Tibial artery (tissue), 4 donors: ENCODE data around the gene NLGN4Y.
"Not testable (repeated sequence)": the region's sequence is repeated elsewhere in the genome, so short reads cannot be mapped to it uniquely, and the experiment has no call there.

Experiments used
- DNase-seq, 2 donors: peaks; one replicate each; pipeline ENCODE4 v3.0.0-alpha.2; 2019
- H3K27ac ChIP-seq, 2 donors: fragments of 200-600 bp; sonication (generic) in 1 of 2; 1 replicate in 1 of 2; 2 replicates in 1 of 2; pipeline ENCODE4 v1.5.1; 2018 to 2019; ENCODE audit warnings: mild to moderate bottlenecking in 1 of 2
- H3K27me3 ChIP-seq, 2 donors: fragments of 200-600 bp; sonication (generic) in 1 of 2; one replicate each; pipeline versions ENCODE4 v1.5.1 to v1.6.0; 2016 to 2019
- H3K36me3 ChIP-seq, 3 donors: fragments of 200-600 bp; sonication (generic) in 2 of 3; one replicate each; pipeline ENCODE4 v1.5.1; 2016 to 2019; ENCODE audit warnings: mild to moderate bottlenecking in 2 of 3
- H3K4me1 ChIP-seq, 4 donors: fragments of 200-600 bp; sonication (generic) in 2 of 4; 1 replicate in 3 of 4; 2 replicates in 1 of 4; pipeline ENCODE4 v1.5.1; 2016 to 2019
- H3K4me3 ChIP-seq, 2 donors: fragments of 200-600 bp; sonication (generic) in 1 of 2; 1 replicate in 1 of 2; 2 replicates in 1 of 2; pipeline ENCODE4 v1.5.1; 2018 to 2019; ENCODE audit warnings: mild to moderate bottlenecking in 2 of 2
- H3K9me3 ChIP-seq, 3 donors: fragments of 200-600 bp; sonication (generic) in 1 of 3; one replicate each; pipeline ENCODE4 v1.5.1; 2016 to 2019
- CTCF ChIP-seq, 2 experiments: fragments of 200-600 bp in 1 of 2; fragments of 450-650 bp in 1 of 2; IDR thresholded peaks; one replicate each; pipeline ENCODE4 v1.5.1; 2017 to 2019; ENCODE audit warnings: antibody characterized with exemption in 2 of 2, mild to moderate bottlenecking in 1 of 2, moderate library complexity in 1 of 2
- intact Hi-C: fragments of 100-400 bp; cut with DNase I; formaldehyde crosslinking; loops from one replicate; pipeline ENCODE4 v1.15.0; 2023; ENCODE audit warnings: low total_unique reads

The NLGN4Y gene

GRCh38 chrY:14834103-14835060, 310.1 kb downstream of the NLGN4Y start:
- DNase-seq, result no peak
- no peak for TF ChIP-seq CTCF (IDR thresholded peaks at IDR 0.05)
- no peaks in the 10 kb centered on the region for H3K27me3 ChIP-seq
- no peak overlapping the region for H3K4me3 ChIP-seq
- intact Hi-C loops, result no loop called here
- no peaks in the 10 kb centered on the region for H3K9me3 ChIP-seq
- no peaks in the 10 kb centered on the region for H3K36me3 ChIP-seq
- no peak overlapping the region for H3K27ac ChIP-seq
- no peaks in the 10 kb centered on the region for H3K4me1 ChIP-seq

GRCh38 chrY:14837466-14837865, 313.1 kb downstream of the NLGN4Y start:
- Histone ChIP-seq H3K27me3 (no peaks in the 10 kb centered on the region), H3K36me3 (no peaks in the 10 kb centered on the region), H3K4me3 (no peak overlapping the region), H3K9me3 (no peaks in the 10 kb centered on the region), H3K4me1 (no peaks in the 10 kb centered on the region), H3K27ac (no peak overlapping the region)
- intact Hi-C loops, result no loop called here
- DNase-seq, result no peak
- TF ChIP-seq CTCF (IDR thresholded peaks at IDR 0.05), result no peak

DNA sequence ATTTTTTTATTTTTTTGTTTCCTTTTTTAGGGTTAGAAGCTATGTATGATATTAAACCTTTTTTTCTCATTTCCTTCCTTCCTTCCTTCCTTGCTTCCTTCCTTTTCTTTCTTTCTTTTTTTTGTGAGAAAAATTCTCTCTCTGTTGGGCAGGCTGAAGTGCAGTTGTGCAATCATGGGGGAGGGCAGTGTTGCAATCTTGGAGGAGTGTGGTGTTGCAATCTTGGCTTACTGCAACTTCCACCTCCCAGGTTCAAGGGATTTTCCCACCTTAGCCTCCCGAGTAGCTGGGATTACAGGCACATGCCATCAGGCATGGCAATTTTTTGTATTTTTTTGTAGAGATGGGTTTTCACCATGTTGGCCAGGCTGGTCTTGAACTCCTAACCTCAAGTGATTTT, 326.4 kb downstream of the NLGN4Y start:
- Histone ChIP-seq H3K27me3 (no peaks in the 10 kb centered on the region), H3K9me3 (no peaks in the 10 kb centered on the region), H3K27ac (no peak overlapping the region), H3K4me1 (no peaks in the 10 kb centered on the region), H3K36me3 (no peaks in the 10 kb centered on the region), H3K4me3 (no peak overlapping the region)
- no peak for DNase-seq
- intact Hi-C loops, result no loop called here
- TF ChIP-seq CTCF (IDR thresholded peaks at IDR 0.05), result no peak

DNA sequence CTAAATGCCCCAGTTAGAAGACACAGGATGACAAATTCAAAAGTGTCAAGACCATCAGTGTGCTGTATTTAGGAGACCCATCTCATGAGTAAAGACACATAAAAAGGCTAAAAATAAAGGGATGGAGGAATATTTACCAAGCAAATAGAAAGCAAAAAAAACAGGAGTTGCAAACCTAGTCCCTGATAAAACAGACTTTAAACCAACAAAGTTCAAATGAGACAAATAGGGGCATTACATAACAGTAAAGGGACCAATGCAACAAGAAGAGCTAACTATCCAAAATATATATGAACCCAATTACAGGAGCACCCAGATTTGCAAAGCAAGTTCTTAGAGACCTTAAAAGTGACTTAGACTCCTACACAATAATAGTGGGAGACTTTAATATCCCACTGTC, 336.1 kb downstream of the NLGN4Y start:
- H3K27me3 ChIP-seq, result no peaks in the 10 kb centered on the region
- intact Hi-C loops, result no loop called here
- H3K4me3 ChIP-seq, result no peak overlapping the region
- no peaks in the 10 kb centered on the region for H3K36me3 ChIP-seq
- no peaks in the 10 kb centered on the region for H3K4me1 ChIP-seq
- no peak for DNase-seq
- H3K9me3 ChIP-seq, result no peaks in the 10 kb centered on the region
- TF ChIP-seq CTCF (IDR thresholded peaks at IDR 0.05), result no peak
- H3K27ac ChIP-seq, result no peak overlapping the region

DNA sequence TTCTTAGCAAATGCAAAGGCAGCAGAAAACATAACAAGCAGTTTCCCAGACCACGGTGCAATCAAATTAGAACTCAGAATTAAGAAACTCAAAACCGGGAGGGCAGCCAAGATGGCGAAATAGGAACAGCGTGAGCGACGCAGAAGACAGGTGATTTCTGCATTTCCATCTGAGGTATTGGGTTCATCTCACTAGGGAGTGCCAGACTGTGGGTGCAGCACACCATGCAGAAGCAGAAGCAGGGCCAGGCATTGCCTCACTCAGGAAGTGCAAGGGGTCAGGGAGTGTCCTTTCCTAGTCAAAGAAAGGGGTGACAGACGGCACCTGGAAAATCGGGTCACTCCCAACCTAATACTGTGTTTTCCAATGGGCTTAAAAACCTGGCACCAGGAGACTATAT, 336.7 kb downstream of the NLGN4Y start:
- H3K27ac ChIP-seq, H3K4me1 ChIP-seq, H3K27me3 ChIP-seq, intact Hi-C loops, H3K9me3 ChIP-seq, H3K36me3 ChIP-seq, H3K4me3 ChIP-seq, DNase-seq: not testable (repeated sequence)

- no peaks in the 10 kb centered on the region for H3K4me1 ChIP-seq
- no peak overlapping the region for H3K4me3 ChIP-seq
- H3K9me3 ChIP-seq, result no peaks in the 10 kb centered on the region
- H3K36me3 ChIP-seq, result no peaks in the 10 kb centered on the region
- no peak overlapping the region for H3K27ac ChIP-seq
- intact Hi-C loops, result no loop called here
- no peak for TF ChIP-seq CTCF (IDR thresholded peaks at IDR 0.05)
- no peaks in the 10 kb centered on the region for H3K27me3 ChIP-seq
- no peak for DNase-seq
These were observed 347.6 kb downstream of the NLGN4Y start for GRCh38 chrY:14871971-14872370.
